Activated T-helper 2 cell treated with anti-CD3 and anti-CD28 coated beads, Interferon-gamma antibody, Interleukin-2, Interleukin-4, amounts not matched to agents 10 μg/mL and 5 μg/mL and 100 μg/mL, durations not matched to agents 14 hours and 24 hours and 36 hours (primary cell): ENCODE data around the gene RSPRY1. TPM values are rescaled to one million over a fixed set of nuclear protein-coding genes. Genes with fewer than 3 reads are reported as not detected.

ENCODE experiments used
- DNase-seq: peaks from one replicate; pipeline ENCODE4 v3.0.0; 2021; ENCODE audit warnings: low spot score
- H3K27ac Mint-ChIP-seq: one replicate; pipeline ENCODE4 v1.8.0; 2021; ENCODE audit warnings: mixed read lengths
- H3K27me3 Mint-ChIP-seq: one replicate; pipeline ENCODE4 v1.8.0; 2021; ENCODE audit warnings: low read depth, mixed read lengths
- H3K36me3 Mint-ChIP-seq: one replicate; pipeline ENCODE4 v1.8.0; 2021; ENCODE audit warnings: low read depth, mixed read lengths
- H3K4me1 Mint-ChIP-seq: one replicate; pipeline ENCODE4 v1.8.0; 2021; ENCODE audit warnings: low read depth, mixed read lengths
- H3K4me3 Mint-ChIP-seq: one replicate; pipeline ENCODE4 v1.8.0; 2021; ENCODE audit warnings: low read depth, mild to moderate bottlenecking, moderate library complexity, mixed read lengths
- H3K9me3 Mint-ChIP-seq: one replicate; pipeline ENCODE4 v1.8.0; 2021; ENCODE audit warnings: mixed read lengths
- intact Hi-C: fragments of 100-400 bp; cut with micrococcal nuclease; formaldehyde crosslinking; loops from one replicate; pipeline ENCODE4 v1.15.1; 2023
- total RNA-seq: library from RNA; stranded (reverse); gene quantifications from 2 replicates; pipeline ENCODE4 v1.2.3, GENCODE V29; 2022

The RSPRY1 gene
- total RNA-seq, 1 donor from 2014 or later: 33.3 TPM

GRCh38 chr16:57224651-57225335 lies 38.7 kb downstream of the RSPRY1 start:
- Mint-ChIP-seq H3K4me3 (no peak overlapping the region), H3K27ac (no peak overlapping the region), H3K27me3 (no peaks in the 10 kb centered on the region), H3K36me3 (peaks cover 78% of the 10 kb centered on the region), H3K4me1 (no peaks in the 10 kb centered on the region), H3K9me3 (peaks cover 5% of the 10 kb centered on the region)
- intact Hi-C loops: no loop called here
- no peak for DNase-seq

- intact Hi-C loops: no loop called here
- Mint-ChIP-seq H3K27me3 (no peaks in the 10 kb centered on the region), H3K4me3 (no peak overlapping the region), H3K27ac (no peak overlapping the region), H3K4me1 (no peaks in the 10 kb centered on the region), H3K9me3 (no peaks in the 10 kb centered on the region), H3K36me3 (peaks cover 76% of the 10 kb centered on the region)
- no peak for DNase-seq
Observed at GRCh38 chr16:57225978-57226377, 39.8 kb downstream of the RSPRY1 start.

- H3K27me3 Mint-ChIP-seq: no peaks in the 10 kb centered on the region
- H3K36me3 Mint-ChIP-seq: peaks cover 77% of the 10 kb centered on the region
- no peak overlapping the region for H3K4me3 Mint-ChIP-seq
- no peaks in the 10 kb centered on the region for H3K4me1 Mint-ChIP-seq
- DNase-seq: no peak
- no peaks in the 10 kb centered on the region for H3K9me3 Mint-ChIP-seq
- H3K27ac Mint-ChIP-seq: no peak overlapping the region
- intact Hi-C loops: no loop called here
Observed at GRCh38 chr16:57226701-57227621, 40.8 kb downstream of the RSPRY1 start.

- Mint-ChIP-seq H3K4me3 (no peak overlapping the region), H3K9me3 (no peaks in the 10 kb centered on the region), H3K27me3 (no peaks in the 10 kb centered on the region), H3K27ac (no peak overlapping the region), H3K4me1 (no peaks in the 10 kb centered on the region), H3K36me3 (peaks cover 72% of the 10 kb centered on the region)
- DNase-seq: no peak
- intact Hi-C loops: no loop called here
Observed at GRCh38 chr16:57229079-57229478, 43.0 kb downstream of the RSPRY1 start.

GRCh38 chr16:57231821-57232350 lies 45.8 kb downstream of the RSPRY1 start:
- Mint-ChIP-seq H3K4me3 (no peak overlapping the region), H3K4me1 (peaks cover 9% of the 10 kb centered on the region), H3K9me3 (no peaks in the 10 kb centered on the region), H3K27ac (no peak overlapping the region), H3K27me3 (no peaks in the 10 kb centered on the region), H3K36me3 (peaks cover 70% of the 10 kb centered on the region)
- DNase-seq: no peak
- intact Hi-C loops: no loop called here

- no peak for DNase-seq
- Mint-ChIP-seq H3K4me1 (peaks cover 11% of the 10 kb centered on the region), H3K27ac (no peak overlapping the region), H3K36me3 (peaks cover 65% of the 10 kb centered on the region), H3K4me3 (no peak overlapping the region), H3K9me3 (no peaks in the 10 kb centered on the region), H3K27me3 (no peaks in the 10 kb centered on the region)
- intact Hi-C loops: no loop called here
Observed at GRCh38 chr16:57233944-57234706, 48.0 kb downstream of the RSPRY1 start.

GRCh38 chr16:57234707-57235092 lies 48.6 kb downstream of the RSPRY1 start:
- peaks cover 11% of the 10 kb centered on the region for H3K4me1 Mint-ChIP-seq
- no peak for DNase-seq
- H3K36me3 Mint-ChIP-seq: peaks cover 67% of the 10 kb centered on the region
- no peaks in the 10 kb centered on the region for H3K27me3 Mint-ChIP-seq
- no peak overlapping the region for H3K27ac Mint-ChIP-seq
- no peak overlapping the region for H3K4me3 Mint-ChIP-seq
- H3K9me3 Mint-ChIP-seq: no peaks in the 10 kb centered on the region
- intact Hi-C loops: no loop called here

- intact Hi-C loops: no loop called here
- H3K9me3 Mint-ChIP-seq: no peaks in the 10 kb centered on the region
- H3K27me3 Mint-ChIP-seq: no peaks in the 10 kb centered on the region
- peaks cover 11% of the 10 kb centered on the region for H3K4me1 Mint-ChIP-seq
- H3K36me3 Mint-ChIP-seq: peaks cover 68% of the 10 kb centered on the region
- no peak overlapping the region for H3K4me3 Mint-ChIP-seq
- DNase-seq: no peak
- no peak overlapping the region for H3K27ac Mint-ChIP-seq
Observed at GRCh38 chr16:57235128-57236021, 49.2 kb downstream of the RSPRY1 start.

- no peaks in the 10 kb centered on the region for H3K9me3 Mint-ChIP-seq
- H3K36me3 Mint-ChIP-seq: peaks cover 68% of the 10 kb centered on the region
Observed at GRCh38 chr16:57236022-57236350, 49.9 kb downstream of the RSPRY1 start.

GRCh38 chr16:57238682-57239081 lies 52.6 kb downstream of the RSPRY1 start:
- DNase-seq: no peak
- Mint-ChIP-seq H3K27ac (no peak overlapping the region), H3K36me3 (peaks cover 49% of the 10 kb centered on the region), H3K4me1 (peaks cover 12% of the 10 kb centered on the region), H3K27me3 (no peaks in the 10 kb centered on the region), H3K4me3 (no peak overlapping the region), H3K9me3 (no peaks in the 10 kb centered on the region)
- intact Hi-C loops: no loop called here

More at GRCh38 chr16:57236022-57236350, 49.9 kb downstream of the RSPRY1 start:
- Mint-ChIP-seq H3K4me1 (peaks cover 11% of the 10 kb centered on the region), H3K27me3 (no peaks in the 10 kb centered on the region), H3K27ac (peak overlapping the region; percentile 54), H3K4me3 (no peak overlapping the region)
- intact Hi-C loops: no loop called here
- no peak for DNase-seq

- H3K4me3 Mint-ChIP-seq: no peak overlapping the region
Observed at GRCh38 chr16:57239107-57239506, 53.0 kb downstream of the RSPRY1 start.

GRCh38 chr16:57240851-57241250 lies 54.7 kb downstream of the RSPRY1 start:
- Mint-ChIP-seq H3K27me3 (no peaks in the 10 kb centered on the region), H3K4me1 (peaks cover 17% of the 10 kb centered on the region), H3K4me3 (no peak overlapping the region), H3K27ac (no peak overlapping the region), H3K36me3 (peaks cover 38% of the 10 kb centered on the region), H3K9me3 (no peaks in the 10 kb centered on the region)
- DNase-seq: no peak
- intact Hi-C loops: loop anchor here (5.0 kb wide), 1 partner anchor 36 kb away; no protein-coding TSS in a partner anchor

More at GRCh38 chr16:57239107-57239506, 53.0 kb downstream of the RSPRY1 start:
- intact Hi-C loops: no loop called here
- Mint-ChIP-seq H3K36me3 (peaks cover 45% of the 10 kb centered on the region), H3K9me3 (no peaks in the 10 kb centered on the region), H3K27ac (no peak overlapping the region), H3K4me1 (peaks cover 12% of the 10 kb centered on the region), H3K27me3 (no peaks in the 10 kb centered on the region)
- DNase-seq: no peak
